ENCODE data around the gene WNT11.

DNA sequence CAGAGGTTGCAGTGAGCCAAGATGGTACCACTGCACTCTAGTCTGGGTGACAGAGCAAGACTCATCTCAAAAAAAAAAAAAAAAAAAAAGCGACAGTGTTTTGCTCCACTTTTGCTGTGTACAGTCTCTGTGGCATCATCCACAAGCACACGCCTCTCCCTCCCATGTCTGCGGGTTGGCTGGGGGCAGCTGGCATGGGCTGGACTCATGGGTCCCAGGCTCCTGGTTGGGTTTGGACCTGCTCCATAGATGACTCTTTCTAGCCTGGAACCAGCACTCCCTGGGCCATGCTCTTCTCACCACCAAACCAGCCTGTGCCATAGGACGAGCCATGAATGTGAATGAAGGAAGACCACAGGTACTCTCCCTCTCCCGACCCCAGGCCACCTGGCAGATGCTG, 7.9 kb upstream of the WNT11 start:
- TF ChIP-seq SP1 (IDR thresholded peaks at IDR 0.05) (no peak), SUZ12 (IDR thresholded peaks at IDR 0.05) (no peak), ZNF384 (IDR thresholded peaks at IDR 0.05) (no peak), BHLHE40 (IDR thresholded peaks at IDR 0.05; ENCODE audit: borderline replicate concordance) (no peak), ELF4 (IDR thresholded peaks at IDR 0.05) (no peak), NFRKB (IDR thresholded peaks at IDR 0.05) (no peak), LEF1 (IDR thresholded peaks at IDR 0.05; ENCODE audit: borderline replicate concordance) (no peak), PKNOX1 (IDR thresholded peaks at IDR 0.05) (no peak), L3MBTL2 (conservative IDR thresholded peaks at IDR 0.05) (no peak), FOXA1 (IDR thresholded peaks at IDR 0.05) (no peak), HDGF (IDR thresholded peaks at IDR 0.05; ENCODE audit: borderline replicate concordance) (no peak), ARNT (IDR thresholded peaks at IDR 0.05) (no peak)

Measured in HEK293T (cell line).